K562 (cell line): ENCODE data around the gene NOL12. TPM values are rescaled to one million over a fixed set of nuclear protein-coding genes. Genes with fewer than 3 reads are reported as not detected.

Source experiments
- ATAC-seq: fragments of 200-7000 bp; cut with Tn5 transposase; 3 replicates; pipeline ENCODE4 v1.9.1; 2020; ENCODE audit warnings: moderate library complexity
- BruUV-seq: library from RNA; stranded (reverse); fragments of 400-500 nt; replicated peaks from 2 replicates; lab custom pipeline; 2021; lab: Mats Ljungman, UMichigan
- CTCF ChIA-PET: fragments of 300-600 bp; formaldehyde crosslinking; extraction: SDS; loops from one replicate; lab custom pipeline; 2021; ENCODE audit warnings: low intra/inter-chr PET ratio; lab: Yijun Ruan, JAX
- POLR2A ChIA-PET: fragments of 300-600, 350-650 bp; sonication (Branson Sonifier 250); formaldehyde crosslinking; extraction: SDS; loops from one replicate; lab custom pipeline; 2021; ENCODE audit warnings: antibody characterized with exemption, inconsistent platforms; lab: Yijun Ruan, JAX
- DNase-seq, 4 experiments: peaks; one replicate each; pipeline versions ENCODE4 v3.0.0 to v3.0.0-alpha.2; 2011 to 2018; ENCODE audit warnings: low spot score in 3 of 4, mixed read lengths in 3 of 4; ENCODE audit errors: extremely low read depth in 1 of 4
- FAIRE-seq: peaks from 2 replicates; lab custom pipeline; 2011; peaks lifted over from hg19 to GRCh38; lab: Jason Lieb, UNC
- H2AFZ ChIP-seq: 2 replicates; pipeline ENCODE4 v1.6.0; 2011; ENCODE audit warnings: low read depth, low read length, control low read depth, inconsistent platforms
- H3K27ac ChIP-seq: fragments of 200-600 bp; 3 replicates; pipeline ENCODE4 v1.8.0; 2011; ENCODE audit warnings: low read depth, mild to moderate bottlenecking, control low read depth, inconsistent platforms, low read length, moderate library complexity, mixed read lengths; ENCODE audit errors: extremely low read depth
- H3K27me3 ChIP-seq, 2 experiments: fragments of 300-600 bp in 1 of 2; 2 replicates in 1 of 2; 3 replicates in 1 of 2; pipeline versions ENCODE4 v1.6.0 to v1.8.0; 2011; ENCODE audit warnings: inconsistent platforms in 2 of 2, low read length in 2 of 2, mild to moderate bottlenecking in 1 of 2, mixed read lengths in 1 of 2, moderate library complexity in 1 of 2; ENCODE audit not compliant: control insufficient read depth in 2 of 2, insufficient read depth in 2 of 2
- H3K36me3 ChIP-seq: fragments of 300-600 bp; 3 replicates; pipeline ENCODE4 v1.8.0; 2011; ENCODE audit warnings: mild to moderate bottlenecking, low read length, inconsistent platforms; ENCODE audit not compliant: control insufficient read depth, insufficient read depth
- H3K4me1 ChIP-seq, 2 experiments: fragments of 200-600 bp in 1 of 2; replicated peaks in 1 of 2; 2 replicates in 1 of 2; 3 replicates in 1 of 2; pipeline versions ENCODE4 v1.5.1 to v1.8.0; 2011; ENCODE audit warnings: inconsistent platforms in 2 of 2, low read length in 2 of 2, mild to moderate bottlenecking in 1 of 2, mixed read lengths in 1 of 2, moderate library complexity in 1 of 2; ENCODE audit not compliant: control insufficient read depth in 2 of 2, insufficient read depth in 2 of 2
- H3K4me2 ChIP-seq: 2 replicates; pipeline ENCODE4 v1.6.1; 2011; ENCODE audit warnings: low read length, control low read depth, inconsistent platforms, mixed read lengths; ENCODE audit not compliant: insufficient read depth
- H3K4me3 ChIP-seq: fragments of 200-600 bp; sonication (generic), shearing (Covaris generic); 2 replicates; pipeline ENCODE4 v1.5.1; 2016; ENCODE audit warnings: control low read depth, inconsistent platforms
- H3K79me2 ChIP-seq: fragments of 200-600 bp; 3 replicates; pipeline ENCODE4 v1.8.0; 2011; ENCODE audit warnings: low read length, inconsistent platforms; ENCODE audit not compliant: control insufficient read depth, insufficient read depth
- H3K9ac ChIP-seq, 2 experiments: 2 replicates each; pipeline versions ENCODE4 v1.6.0 to v1.6.1; 2011; ENCODE audit warnings: low read depth in 2 of 2, low read length in 2 of 2, control low read depth in 1 of 2, inconsistent platforms in 1 of 2, mild to moderate bottlenecking in 1 of 2, mixed read lengths in 1 of 2; ENCODE audit not compliant: insufficient read depth in 1 of 2
- H3K9me1 ChIP-seq: one replicate; pipeline ENCODE4 v1.6.0; 2011; ENCODE audit warnings: inconsistent platforms, mild to moderate bottlenecking, low read length, moderate library complexity; ENCODE audit not compliant: control insufficient read depth, insufficient read depth
- H3K9me3 ChIP-seq: replicated peaks from 2 replicates; pipeline ENCODE4 v1.5.1; 2011; ENCODE audit warnings: low read depth, low read length, inconsistent platforms; ENCODE audit not compliant: control insufficient read depth, insufficient read depth
- H4K20me1 ChIP-seq: replicated peaks from 2 replicates; pipeline ENCODE4 v1.6.1; 2011; ENCODE audit warnings: low read length, inconsistent platforms, mixed read lengths; ENCODE audit not compliant: control insufficient read depth, insufficient read depth
- BCOR ChIP-seq: fragments of 450-650 bp; IDR thresholded peaks from 2 replicates; pipeline ENCODE4 v1.6.1; 2016
- BRF1 ChIP-seq: IDR thresholded peaks from 3 replicates; pipeline ENCODE4 v1.6.1; 2011; ENCODE audit warnings: borderline replicate concordance, mild to moderate bottlenecking; ENCODE audit not compliant: insufficient read length; ENCODE audit errors: extremely low read depth
- CBFB ChIP-seq: sonication (generic); formaldehyde crosslinking; IDR thresholded peaks from 2 replicates; pipeline ENCODE4 v1.4.0; 2020; ENCODE audit warnings: mild to moderate bottlenecking, missing genetic modification reagents
- KDM1A ChIP-seq, 2 experiments: fragments of 450-650 bp; IDR thresholded peaks; 2 replicates each; pipeline ENCODE4 v1.6.1; 2016; ENCODE audit warnings: mild to moderate bottlenecking in 2 of 2
- NFE2L1 ChIP-seq: fragments of 450-650 bp; IDR thresholded peaks from 2 replicates; pipeline ENCODE4 v1.6.1; 2016; ENCODE audit warnings: missing genetic modification characterization, low read depth, mild to moderate bottlenecking, missing compliant biosample characterization, moderate library complexity, borderline replicate concordance
- RBM25 ChIP-seq: fragments of 200-400 bp; formaldehyde crosslinking; IDR thresholded peaks from 2 replicates; pipeline ENCODE4 v1.6.1; 2018; ENCODE audit warnings: low read length, low read depth, moderate library complexity; ENCODE audit not compliant: severe bottlenecking
- SMARCA5 ChIP-seq: fragments of 450-650 bp; IDR thresholded peaks from 2 replicates; pipeline ENCODE4 v1.6.1; 2016
- ZNF263 ChIP-seq: sonication (generic); formaldehyde crosslinking; IDR thresholded peaks from 2 replicates; pipeline ENCODE4 v1.8.0; 2022; ENCODE audit warnings: mild to moderate bottlenecking, missing genetic modification reagents, borderline replicate concordance
- WGBS: fragments of 100-300 bp; shearing (Covaris generic); methylation state at CpG from one replicate; pipeline ENCODE4 v1.1.6; 2016; ENCODE audit warnings: low coverage, mixed read lengths; ENCODE audit not compliant: insufficient coverage; ENCODE audit errors: missing lambda C conversion rate; 5-methylcytosine and 5-hydroxymethylcytosine counted together
- in situ Hi-C: fragments of 300-500 bp; cut with MboI; formaldehyde crosslinking; loops from 4 replicates; pipeline ENCODE4 v1.15.0; 2018; ENCODE audit warnings: inconsistent platforms, mixed read lengths
- intact Hi-C: fragments of 100-400 bp; cut with micrococcal nuclease; formaldehyde crosslinking; loops from 2 replicates; pipeline ENCODE4 v1.14.2; 2022
- polyA plus RNA-seq, 8 experiments: library from polyadenylated mRNA; depleted of rRNA in 4 of 8; stranded (reverse) in 5 of 8; unstranded in 3 of 8; fragments of >200 nt; fragmentation: Nextera tagmentation in 2 of 8; fragmentation: Illumina TruSeq in 1 of 8; extraction: Ambion mirVana in 2 of 8; extraction: Trizol in 1 of 8; gene quantifications; 2 replicates each; pipeline versions ENCODE4 v1.2.1 to v1.2.3, GENCODE V29; 2011 to 2014; ENCODE audit warnings: inconsistent platforms in 1 of 8, missing spikeins in 1 of 8
- total RNA-seq, 7 experiments: library from RNA; depleted of rRNA in 6 of 7; stranded (reverse); fragments of >200 nt in 6 of 7; fragmentation: Illumina TruSeq in 2 of 7; extraction: Trizol in 2 of 7; gene quantifications; 2 replicates each; pipeline versions ENCODE4 v1.2.1 to v1.2.3, GENCODE V29; 2011 to 2021; ENCODE audit warnings: low replicate concordance in 1 of 7

The NOL12 gene
- total and polyA plus RNA-seq, 9 of the 15 experiments (the other 6 are each of a cell fraction or from before 2014, with no cell fraction given) = 2.8 to 40.9 (median 28.5) TPM

DNA sequence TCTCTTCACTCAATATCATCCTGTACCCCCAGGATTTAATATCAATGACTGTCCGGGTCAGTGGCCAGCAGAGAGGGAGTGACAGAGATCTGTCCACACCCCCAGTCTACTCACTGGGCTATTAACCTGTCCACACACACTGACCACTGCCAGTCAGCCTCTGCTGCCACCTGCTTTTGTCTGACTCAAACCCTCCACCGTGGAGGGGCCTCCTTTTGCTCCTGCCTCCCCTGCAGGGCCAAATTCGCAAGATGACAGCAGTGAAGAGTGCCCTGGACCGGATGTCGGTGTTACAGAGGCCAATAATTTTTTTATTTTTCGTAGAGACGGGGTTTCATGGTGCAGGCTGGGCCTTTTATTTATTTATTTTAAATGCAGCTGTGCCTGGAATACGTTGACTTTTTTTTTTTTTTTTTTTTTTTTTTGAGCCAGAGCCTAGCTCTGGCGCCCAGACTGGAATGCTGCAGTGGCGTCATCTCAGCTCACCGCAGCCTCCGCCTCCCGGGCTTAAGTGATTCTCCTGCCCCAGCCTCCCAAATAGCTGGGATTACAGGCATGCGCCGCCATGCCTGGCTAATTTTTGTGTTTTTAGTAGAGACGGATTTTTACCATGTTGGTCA, 22.5 kb upstream of the NOL12 start:
- Histone ChIP-seq H3K4me2 (no peak overlapping the region), H4K20me1 (peaks cover 17% of the 10 kb centered on the region), H3K4me3 (no peak overlapping the region), H3K27ac (no peak overlapping the region), H3K9me1 (peaks cover 4% of the 10 kb centered on the region), H2AFZ (no peak overlapping the region), H3K9ac (peak overlapping the region in 1 of 2 experiments; percentile 58; a peak in 1 of 4 replicates), H3K27me3 (no peaks in the 10 kb centered on the region), H3K9me3 (no peaks in the 10 kb centered on the region), H3K36me3 (peaks cover 60% of the 10 kb centered on the region; the same call in 2 of the 3 replicates), H3K4me1 (peaks cover 18 to 35% of the 10 kb centered on the region in 2 experiments), H3K79me2 (peaks cover 68% of the 10 kb centered on the region)
- BruUV-seq = no TSS peak
- DNase-seq (no peak), ATAC-seq (no peak), FAIRE-seq (no peak)
- WGBS = 95% methylated on average over 12 of the region's 16 CpGs
- POLR2A ChIA-PET = no interaction called here
- CTCF ChIA-PET = no interaction called here
- TF ChIP-seq BRF1 = no peak
- intact Hi-C loops = no loop called here
- in situ Hi-C loops = no loop called here

DNA sequence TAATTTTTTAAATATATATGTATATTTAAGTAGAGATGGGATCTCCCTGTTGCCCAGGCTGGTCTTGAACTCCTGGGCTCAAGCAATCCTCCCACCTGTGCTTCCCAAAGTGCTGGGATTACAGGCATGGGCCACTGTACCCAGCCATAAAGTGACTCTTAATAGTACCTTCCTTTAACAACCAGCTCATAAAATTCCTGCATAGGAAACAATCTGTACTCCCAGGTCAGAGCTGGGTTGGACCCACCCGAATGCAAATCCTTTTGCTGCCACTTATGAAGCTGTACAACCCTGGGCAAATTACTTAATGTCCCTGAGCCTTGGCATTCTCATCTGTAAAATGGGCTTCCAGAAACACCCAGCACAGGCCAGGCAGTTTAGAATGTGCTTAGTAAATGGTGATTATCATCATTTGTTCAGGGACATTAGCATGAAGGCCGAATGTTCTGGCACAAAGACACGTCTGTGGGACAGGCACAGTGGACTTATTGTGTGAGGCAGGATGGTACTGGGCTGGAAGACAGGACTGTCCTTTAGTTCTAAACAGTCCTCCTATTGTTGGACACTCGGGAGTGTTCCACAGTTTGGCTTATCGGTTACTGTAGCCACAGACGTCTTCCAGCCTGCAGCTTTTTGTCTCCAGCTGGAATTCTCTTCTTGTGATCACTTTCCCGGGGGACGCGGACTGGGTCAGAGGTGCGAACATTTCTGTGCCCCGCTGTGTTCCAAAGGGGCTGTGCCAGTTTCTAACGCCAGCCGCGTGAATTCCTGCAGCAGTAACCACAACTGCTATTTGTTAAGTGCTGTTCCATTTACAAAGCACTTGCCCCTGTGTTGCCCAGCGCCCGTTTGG, 21.7 kb upstream of the NOL12 start:
- no peak overlapping the region for H3K4me2 ChIP-seq
- intact Hi-C loops = no loop called here
- CTCF ChIA-PET = no interaction called here
- no peak overlapping the region; a peak in 1 of 4 replicates for H3K9ac ChIP-seq
- POLR2A ChIA-PET = no interaction called here
- no peaks in the 10 kb centered on the region for H3K9me3 ChIP-seq
- H3K79me2 ChIP-seq = peaks cover 59% of the 10 kb centered on the region
- in situ Hi-C loops = no loop called here
- H4K20me1 ChIP-seq = peaks cover 17% of the 10 kb centered on the region
- no peak overlapping the region for H3K27ac ChIP-seq
- FAIRE-seq = no peak
- WGBS = 91% methylated on average over 15 of the region's 16 CpGs
- BruUV-seq = no TSS peak
- H3K9me1 ChIP-seq = peaks cover 4% of the 10 kb centered on the region
- H3K4me1 ChIP-seq = peaks cover 18 to 27% of the 10 kb centered on the region in 2 experiments
- no peak for ATAC-seq
- peak in 1 of 4 experiments; percentile 3 for DNase-seq
- peaks cover 60% of the 10 kb centered on the region; the same call in 2 of the 3 replicates for H3K36me3 ChIP-seq
- H2AFZ ChIP-seq = no peak overlapping the region
- H3K4me3 ChIP-seq = no peak overlapping the region
- no peaks in the 10 kb centered on the region for H3K27me3 ChIP-seq
- TF ChIP-seq KDM1A (IDR thresholded peaks at IDR 0.05) = peak in 1 of 2 experiments; percentile 28; a peak in 1 of 4 replicates
- TF ChIP-seq BCOR = peak; percentile 70
- 0 out of 2 replicates have a peak, but pooled peaks have one; percentile 42 for TF ChIP-seq SMARCA5
- peak; percentile 83 for TF ChIP-seq RBM25
- no peak for TF ChIP-seq NFE2L1 (tag)
- TF ChIP-seq CBFB = no peak
- TF ChIP-seq ZNF263 (CRISPR knock-in tag) = no peak
